ENCODE results near the gene RASSF3. TPM values are rescaled to one million over a fixed set of nuclear protein-coding genes. Genes with fewer than 3 reads are reported as not detected.

The RASSF3 gene
- total RNA-seq, 1 donor from 2014 or later, result 14.9 TPM

DNA sequence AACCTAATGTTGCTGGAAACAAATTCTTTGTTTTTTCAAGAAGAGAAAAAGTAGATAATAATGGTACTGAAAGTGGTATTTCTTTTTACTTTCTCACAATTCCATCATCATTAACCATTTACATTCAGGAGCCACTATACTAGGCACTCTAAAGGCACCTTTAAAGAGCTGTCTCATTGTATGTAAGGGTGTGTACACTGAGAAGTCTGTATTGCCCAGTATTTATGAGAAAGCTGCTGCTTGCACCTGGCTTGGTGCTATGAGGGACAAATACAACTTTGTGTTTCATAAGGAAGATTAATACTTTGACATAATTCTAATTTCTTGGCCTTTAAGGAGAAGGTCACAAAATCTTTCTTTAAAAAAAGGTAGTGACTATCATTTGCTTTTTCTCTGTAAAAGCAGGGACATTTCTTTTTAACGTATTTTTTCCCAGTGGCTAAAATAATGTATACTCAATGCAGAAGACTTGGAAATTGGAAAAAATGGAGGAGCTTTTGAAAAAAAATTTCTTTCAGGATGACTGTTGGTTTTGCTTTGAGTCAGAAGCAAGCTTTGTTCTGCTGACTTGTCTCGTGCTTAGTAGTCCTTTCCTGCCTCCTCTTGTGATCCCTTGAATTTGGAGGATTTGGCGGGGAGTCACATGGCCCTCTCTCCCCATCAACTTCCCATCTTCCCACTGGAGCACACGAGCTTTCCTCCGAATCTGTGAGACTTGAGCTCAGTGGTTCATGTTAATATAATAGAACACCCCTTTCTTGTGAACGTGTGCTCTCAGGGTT, 50.1 kb downstream of the RASSF3 start:
- no peak overlapping the region for H3K4me3 ChIP-seq (ENCODE audit: low read depth, low read length)
- no peak for DNase-seq (ENCODE audit: low read depth)
- TF ChIP-seq, protein P1, sequence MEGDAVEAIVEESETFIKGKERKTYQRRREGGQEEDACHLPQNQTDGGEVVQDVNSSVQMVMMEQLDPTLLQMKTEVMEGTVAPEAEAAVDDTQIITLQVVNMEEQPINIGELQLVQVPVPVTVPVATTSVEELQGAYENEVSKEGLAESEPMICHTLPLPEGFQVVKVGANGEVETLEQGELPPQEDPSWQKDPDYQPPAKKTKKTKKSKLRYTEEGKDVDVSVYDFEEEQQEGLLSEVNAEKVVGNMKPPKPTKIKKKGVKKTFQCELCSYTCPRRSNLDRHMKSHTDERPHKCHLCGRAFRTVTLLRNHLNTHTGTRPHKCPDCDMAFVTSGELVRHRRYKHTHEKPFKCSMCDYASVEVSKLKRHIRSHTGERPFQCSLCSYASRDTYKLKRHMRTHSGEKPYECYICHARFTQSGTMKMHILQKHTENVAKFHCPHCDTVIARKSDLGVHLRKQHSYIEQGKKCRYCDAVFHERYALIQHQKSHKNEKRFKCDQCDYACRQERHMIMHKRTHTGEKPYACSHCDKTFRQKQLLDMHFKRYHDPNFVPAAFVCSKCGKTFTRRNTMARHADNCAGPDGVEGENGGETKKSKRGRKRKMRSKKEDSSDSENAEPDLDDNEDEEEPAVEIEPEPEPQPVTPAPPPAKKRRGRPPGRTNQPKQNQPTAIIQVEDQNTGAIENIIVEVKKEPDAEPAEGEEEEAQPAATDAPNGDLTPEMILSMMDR (conservative IDR thresholded peaks at IDR 0.05; ENCODE audit: low read depth, low read length), result no peak

DNA sequence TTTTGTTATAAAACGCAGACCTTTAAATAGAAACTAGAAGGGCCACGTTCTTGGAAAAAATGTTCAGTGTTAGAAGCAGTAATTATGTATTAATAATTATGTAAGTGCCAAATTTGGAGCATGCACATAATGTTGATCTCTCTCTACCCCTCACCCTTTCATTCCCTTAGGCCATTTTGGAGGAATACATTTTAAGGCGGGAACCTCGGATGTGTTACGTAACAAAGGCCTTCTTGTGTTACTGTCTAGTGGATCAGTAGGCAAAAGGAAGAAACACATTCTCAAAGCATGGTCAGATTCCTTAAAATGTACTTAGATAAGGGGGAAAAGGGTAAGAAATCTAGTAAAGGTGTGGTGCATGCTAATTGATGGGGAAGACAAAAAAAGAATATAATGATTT, 52.7 kb downstream of the RASSF3 start:
- TF ChIP-seq, protein P1 (conservative IDR thresholded peaks at IDR 0.05; ENCODE audit: low read depth, low read length), result no peak
- no peak overlapping the region for H3K4me3 ChIP-seq (ENCODE audit: low read depth, low read length)
- no peak for DNase-seq (ENCODE audit: low read depth)

DNA sequence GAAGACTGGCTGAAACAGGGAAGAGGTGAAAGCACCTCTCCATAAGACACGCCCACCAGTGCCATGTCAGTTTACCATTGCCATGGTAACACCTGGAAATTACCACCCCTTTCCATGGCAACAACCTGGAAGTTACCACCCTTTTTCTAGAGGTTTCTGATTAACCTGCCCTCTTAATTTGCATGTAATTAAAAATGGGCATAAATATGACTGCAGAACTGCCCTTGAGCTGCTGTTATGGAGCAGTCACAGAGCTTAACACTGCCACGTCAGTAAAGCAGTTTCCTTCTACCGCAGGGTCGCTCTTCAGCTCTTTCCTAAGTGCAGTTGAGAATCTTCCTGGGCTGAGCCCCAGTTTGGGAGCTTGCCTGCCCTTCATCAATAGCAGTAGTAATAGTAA, 55.2 kb downstream of the RASSF3 start:
- DNase-seq (ENCODE audit: low read depth), result no peak
- TF ChIP-seq, protein P1 (conservative IDR thresholded peaks at IDR 0.05; ENCODE audit: low read depth, low read length), result no peak
- no peak overlapping the region for H3K4me3 ChIP-seq (ENCODE audit: low read depth, low read length)

DNA sequence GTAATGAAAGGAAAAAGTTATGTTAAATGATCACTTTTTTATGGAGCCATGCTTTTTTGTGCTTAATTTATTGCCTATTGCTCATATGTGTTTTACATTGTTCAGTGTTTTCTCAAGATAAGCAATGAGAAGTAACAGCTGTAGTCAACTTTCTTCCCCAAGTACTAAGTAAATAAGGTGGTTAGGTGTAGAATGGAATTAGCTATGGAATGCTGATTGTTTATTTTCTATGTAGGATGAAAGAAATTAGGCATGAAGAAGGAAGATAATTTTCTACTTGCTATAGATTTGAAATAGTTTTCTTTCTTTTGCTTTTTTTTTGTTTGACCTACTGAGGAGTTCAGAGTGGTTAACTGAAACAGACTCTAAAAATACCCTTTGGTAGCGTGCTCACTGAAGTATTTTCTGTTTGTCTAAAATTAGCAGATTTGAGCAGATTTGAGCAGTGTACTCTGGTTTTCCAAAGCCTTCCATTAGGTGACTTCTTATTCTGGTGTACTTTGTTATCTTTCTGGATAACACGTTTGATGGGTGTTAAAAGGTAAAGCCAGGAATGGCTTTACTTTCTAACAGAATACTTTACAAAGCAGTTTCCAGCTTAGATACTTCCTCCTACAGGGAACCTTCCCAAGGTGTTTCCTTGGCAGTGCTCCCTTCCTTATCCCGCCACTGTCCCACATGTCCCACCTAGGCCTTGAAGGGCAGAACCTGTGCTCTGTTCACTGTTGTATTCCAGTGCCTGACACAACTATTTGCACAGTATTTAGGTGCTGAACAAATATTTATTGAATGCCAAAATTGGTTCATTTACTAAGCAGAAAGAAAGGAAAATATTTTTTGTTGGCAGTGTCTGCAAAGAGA, 56.0 kb downstream of the RASSF3 start:
- TF ChIP-seq, protein P1 (conservative IDR thresholded peaks at IDR 0.05; ENCODE audit: low read depth, low read length), result no peak
- H3K4me3 ChIP-seq (ENCODE audit: low read depth, low read length), result no peak overlapping the region
- DNase-seq (ENCODE audit: low read depth), result no peak

DNA sequence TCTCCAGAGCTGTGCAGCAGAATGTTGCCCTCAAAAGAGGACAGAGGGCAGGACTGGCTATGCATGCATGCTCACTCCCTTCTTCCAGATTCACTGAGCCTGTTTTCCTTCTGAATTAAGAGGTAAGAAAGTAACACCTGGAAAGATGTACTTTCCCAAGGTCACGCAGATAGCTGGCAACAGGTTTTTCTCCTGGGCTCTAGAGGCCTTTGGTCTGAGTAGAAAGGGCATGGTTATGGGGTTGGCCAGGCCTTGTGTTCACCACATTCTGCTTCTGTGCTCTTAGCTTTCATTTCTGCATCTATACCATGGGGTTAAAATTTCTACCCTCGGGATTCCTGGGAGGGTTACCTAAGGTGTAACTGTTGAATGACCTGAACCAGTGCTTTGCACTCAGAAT, 57.5 kb downstream of the RASSF3 start:
- TF ChIP-seq, protein P1 (conservative IDR thresholded peaks at IDR 0.05; ENCODE audit: low read depth, low read length), result no peak
- no peak overlapping the region for H3K4me3 ChIP-seq (ENCODE audit: low read depth, low read length)
- no peak for DNase-seq (ENCODE audit: low read depth)

DNA sequence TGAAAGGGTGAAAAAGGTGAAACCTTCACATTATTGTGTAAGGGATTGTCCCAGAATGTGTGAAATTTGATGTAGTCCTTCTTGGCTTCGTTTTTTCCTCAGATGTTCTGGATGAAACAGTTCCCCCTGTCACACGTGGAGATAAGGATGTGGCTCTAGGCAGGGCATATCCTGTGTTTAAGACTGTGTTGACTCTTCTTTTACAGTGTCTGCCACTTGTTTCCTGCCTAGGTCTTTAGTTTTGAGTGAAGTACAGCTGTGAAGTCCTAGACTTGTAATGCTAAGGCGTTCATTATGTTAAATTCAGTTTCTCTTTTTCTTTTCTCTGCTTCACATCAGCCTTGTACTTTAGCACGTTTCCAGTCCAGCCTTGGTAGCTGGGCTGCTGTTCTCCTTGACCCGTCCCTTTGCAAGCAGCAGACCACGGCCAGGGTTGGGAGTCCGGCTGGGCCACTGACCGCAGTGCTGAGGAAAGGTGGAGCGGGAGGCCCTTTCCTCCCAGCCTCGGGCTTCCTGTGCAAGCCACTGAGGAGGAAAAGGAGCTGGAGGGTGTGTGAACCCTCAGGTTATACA, 59.1 kb downstream of the RASSF3 start:
- DNase-seq (ENCODE audit: low read depth), result no peak
- H3K4me3 ChIP-seq (ENCODE audit: low read depth, low read length), result peak overlapping the region; percentile 10
- TF ChIP-seq, protein P1 (conservative IDR thresholded peaks at IDR 0.05; ENCODE audit: low read depth, low read length), result no peak
